Measurements from ENCODE around the gene GPRC5C.

The GPRC5C gene

DNA sequence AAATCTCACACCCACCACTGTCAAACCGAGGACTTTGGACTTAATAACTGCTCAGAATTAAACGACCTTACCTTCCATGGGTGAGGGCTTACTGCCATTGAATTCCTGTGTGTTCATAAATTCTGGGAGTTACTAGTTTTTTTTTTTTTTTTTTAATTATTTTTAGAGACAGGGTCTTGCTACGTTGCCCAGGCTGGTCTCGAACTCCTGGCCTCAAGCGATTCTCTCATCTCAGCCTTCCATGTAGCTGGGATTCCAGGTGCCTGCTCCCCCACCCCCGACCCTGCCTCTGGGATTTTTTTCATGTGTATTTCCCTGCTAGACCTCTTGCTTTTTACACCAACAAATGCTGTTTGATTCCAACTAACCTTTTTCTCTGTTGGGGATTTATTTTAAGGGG is 19.7 kb downstream of the GPRC5C start:
- no peak for DNase-seq

DNA sequence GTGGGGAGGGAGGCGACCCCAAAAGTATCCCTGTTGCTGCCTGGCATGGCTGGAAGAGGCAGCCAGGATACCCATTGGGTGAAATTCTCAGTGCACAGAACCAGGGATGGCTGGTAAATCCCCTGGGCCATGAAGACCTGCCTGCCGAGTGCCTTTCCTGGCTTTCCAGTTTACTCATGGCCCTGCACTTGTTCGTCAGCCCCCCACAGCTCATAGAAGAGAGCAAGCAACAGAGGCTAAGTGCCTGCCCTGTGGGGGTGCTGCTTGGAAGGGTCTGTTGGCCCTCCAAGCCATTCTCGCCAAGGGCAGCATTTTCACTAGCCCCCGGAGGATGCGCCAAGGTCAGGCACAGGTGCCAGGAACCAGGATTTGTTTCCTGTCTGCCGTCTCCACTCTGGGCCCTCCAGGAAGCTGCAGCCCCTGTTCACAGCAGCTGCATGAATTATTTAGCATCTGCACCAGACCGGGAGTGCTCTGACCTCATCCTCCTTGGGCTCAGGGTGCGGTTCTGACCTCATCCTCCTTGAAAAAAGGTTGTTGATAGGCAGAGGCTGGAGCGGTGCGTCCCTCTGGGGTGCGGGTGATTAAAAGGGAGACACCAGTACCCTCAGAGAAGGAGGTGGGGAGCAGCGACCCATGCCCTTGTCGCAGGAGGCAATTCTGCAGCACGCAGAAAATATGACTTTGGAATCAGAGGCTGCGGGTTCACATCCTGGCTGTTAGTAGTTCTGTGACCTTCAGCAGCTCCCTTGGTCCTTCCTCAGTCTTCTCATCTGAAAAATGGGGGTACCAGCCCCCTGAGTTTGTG is 20.3 kb downstream of the GPRC5C start:
- no peak for DNase-seq

DNA sequence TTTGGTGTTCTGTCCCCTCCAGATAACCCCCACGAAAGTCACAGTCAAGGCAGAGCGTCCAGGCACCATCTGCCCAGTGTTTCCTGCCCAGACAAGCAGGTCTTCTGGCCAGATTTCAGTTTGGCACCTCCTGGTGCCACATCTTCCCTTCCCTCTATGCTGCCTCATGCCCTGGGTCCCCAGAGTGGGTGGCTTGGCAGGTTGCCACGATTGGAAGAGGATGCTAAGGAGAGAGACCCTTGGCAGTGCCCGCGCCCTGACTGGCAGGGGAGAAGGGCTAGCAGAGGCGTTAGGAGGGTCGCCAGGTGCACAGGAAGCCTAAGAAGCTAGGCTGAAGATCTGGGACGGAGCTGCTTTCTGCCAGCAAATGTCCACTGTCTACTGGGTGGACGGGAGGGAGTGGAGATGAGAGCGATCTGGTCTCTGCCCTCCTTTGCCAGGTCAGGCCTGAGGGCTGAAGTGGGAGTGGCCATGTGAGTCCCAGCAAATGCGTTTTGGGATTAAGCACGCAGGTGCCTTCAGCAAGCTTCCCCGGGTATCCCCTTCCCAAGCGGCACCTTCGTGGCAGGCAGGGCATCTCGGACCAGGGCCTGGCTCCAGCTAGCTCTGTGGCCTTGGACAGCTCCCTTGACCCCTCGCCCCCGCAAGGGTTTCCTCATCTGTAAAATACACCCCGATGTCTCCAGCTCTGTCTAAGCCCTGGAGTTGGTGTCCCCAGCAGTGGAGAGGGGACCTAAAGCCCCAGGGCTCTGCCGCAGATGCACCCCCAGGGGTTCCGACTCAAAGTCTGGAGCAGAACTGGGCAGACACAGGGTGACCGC is 21.2 kb downstream of the GPRC5C start:
- DNase-seq = peak in 2 of 58 donors; percentile 18 to 22

DNA sequence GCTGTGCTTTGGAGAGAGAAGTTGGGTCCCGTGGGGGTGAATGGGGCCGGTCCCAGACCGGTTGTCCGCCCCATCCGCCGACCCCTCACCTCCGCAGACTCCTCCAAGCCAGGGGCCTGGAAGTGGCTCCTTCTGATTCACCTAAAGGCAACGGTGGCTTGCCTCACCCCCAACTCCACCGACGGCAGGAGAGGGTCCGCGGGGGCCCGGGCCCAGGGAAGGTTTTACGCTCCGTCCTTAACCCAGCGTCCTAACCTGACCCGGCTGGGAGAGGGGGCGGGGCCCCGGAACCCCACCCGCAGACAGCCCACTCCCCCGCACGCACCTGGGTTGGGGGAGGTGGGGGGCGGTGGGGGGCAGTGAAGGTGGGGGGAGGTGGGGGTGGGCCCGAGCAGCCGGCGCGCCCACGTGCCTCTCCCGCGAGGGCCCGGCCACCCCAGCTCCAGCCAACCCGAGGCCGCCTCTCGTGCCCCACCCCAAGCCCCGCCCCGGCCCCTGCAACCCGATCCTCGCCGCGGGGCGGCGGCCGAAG is 21.8 kb downstream of the GPRC5C start:
- peak in 7 of 58 donors; percentile 72 to 88 (median 77) for DNase-seq

DNA sequence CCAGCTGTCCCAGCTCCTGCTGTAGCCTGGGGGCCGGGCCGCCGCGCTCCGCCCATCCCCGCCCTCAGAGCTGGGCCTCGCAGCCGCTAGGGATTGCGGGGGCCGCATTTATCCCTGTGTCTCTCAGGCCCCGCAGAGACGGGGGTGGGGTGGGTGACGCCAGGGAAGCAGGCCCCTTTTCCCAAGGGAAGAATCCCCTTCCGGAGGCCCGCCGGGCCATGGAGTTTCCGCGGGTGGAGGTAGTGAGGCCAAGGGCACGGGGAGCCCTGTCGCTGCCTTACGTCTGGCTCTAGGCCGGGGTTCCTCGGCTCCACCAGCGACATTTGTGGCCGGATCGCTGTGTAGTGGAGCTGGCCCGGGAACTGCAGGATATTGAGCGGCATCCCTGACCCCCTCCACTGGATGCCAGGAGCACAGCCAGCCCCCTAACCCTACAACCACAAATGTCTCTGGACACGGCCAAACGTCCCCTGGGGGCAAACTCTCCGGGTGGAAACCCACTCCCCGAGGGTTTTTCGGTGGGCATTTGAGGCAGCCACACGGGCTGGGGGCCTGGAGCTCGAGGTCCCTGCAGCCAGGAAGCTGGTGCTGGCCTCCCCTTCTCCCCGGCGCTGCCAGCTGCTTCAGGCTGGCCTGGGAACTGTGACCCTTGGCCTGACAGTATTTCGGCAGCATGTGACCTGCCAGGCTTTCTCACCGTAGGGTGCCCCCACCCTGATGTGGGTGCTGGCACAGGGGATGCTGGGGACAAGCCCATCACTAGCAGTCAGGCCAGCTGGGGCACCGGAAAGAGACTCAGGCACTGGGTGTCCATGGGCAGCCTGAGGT is 22.5 kb downstream of the GPRC5C start:
- peak in 48 of 58 donors; percentile 46 to 91 (median 76) for DNase-seq

DNA sequence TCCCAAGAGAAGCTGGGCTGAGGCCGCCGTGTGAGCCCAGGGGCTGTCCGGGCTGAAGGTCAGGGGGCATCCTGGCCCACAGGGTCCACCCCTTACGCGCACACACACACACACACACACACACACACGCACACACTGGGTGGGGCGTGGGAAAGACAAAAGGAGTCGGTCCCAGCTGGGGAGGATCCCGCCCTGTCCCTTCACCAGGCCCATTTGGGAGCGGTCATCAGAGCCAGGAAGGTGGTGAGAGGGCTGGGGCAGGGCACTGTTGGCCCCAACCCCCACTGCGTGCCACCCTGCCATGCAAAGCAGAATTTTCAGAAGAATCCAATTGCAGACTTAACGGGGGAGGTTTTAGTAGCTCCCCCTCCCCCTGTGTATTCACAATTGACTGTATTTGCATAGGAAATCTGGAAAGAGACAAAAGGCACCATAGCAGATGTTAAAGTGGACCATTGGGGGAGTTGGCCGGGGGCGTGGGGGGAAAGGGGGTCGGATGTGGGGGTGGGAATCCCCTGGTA is 23.2 kb downstream of the GPRC5C start:
- DNase-seq = no peak

DNA sequence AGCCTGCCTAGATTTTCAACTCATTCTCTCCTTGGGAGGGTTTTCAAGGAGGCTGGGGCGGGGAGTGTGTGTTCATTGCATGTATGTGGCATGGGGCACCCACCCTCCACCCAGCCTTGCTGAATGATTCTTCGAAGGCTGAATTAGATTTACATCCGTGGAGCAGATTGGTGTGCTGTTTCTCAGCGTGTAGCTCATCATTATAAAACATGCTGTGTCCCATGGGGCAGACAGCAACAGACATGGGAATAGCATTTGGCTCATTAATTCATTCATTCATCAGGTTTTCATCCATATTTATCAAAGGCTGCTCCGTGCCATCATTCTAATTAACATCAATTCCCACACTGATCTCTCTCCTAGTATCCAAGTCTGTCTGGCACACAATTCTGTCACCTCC is 23.9 kb downstream of the GPRC5C start:
- DNase-seq = no peak

DNA sequence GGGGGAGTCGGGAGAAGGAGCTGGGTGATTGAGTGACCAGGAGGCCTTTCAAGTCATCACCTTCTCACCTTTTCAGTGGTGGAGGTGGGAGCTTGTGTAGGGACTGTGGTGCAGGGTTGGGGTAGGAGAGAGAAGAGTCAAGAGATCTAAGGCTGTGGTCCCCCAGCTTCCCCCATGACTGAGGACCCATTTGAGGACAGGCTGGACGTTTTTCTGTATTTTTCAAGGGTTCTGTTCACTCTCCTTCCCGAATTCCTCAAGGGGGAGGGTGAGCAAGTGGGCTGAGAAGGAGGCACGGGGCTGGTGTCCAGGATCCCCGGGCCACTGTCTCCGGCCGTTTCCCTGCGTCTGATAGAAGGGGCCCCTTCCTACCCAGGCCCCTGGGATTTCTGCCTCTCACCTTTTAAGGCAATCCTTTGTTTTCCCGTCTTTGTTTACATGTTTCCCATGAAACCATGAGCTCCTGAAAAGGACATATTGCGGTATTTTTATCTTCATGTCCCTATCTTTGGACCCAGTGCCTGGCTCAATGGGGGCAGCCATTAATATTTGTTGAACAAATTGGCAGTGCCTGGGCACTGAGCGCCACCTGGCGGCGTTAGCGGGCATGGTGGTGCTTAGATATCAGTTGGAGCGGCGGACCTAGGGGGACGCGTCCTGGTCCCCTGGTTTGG is 25.4 kb downstream of the GPRC5C start:
- DNase-seq = peak in 54 of 58 donors; percentile 27 to 92 (median 61)

DNA sequence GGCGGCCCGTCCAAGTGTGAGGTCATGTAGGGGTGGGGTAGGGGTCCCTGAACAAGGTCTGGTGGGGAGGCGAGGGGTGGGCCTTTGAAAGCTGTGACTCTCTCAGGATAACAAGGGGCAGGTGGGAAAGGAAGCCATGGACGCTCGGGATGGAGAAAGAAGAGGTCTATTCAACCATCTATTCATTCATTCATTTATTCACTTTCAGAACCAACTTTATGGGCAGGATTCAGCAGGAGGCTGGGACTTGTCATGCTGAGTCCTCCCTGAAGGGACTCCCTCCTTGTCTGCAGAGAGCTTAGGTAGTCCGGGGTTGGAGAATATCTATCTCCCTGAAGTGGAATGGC is 25.9 kb downstream of the GPRC5C start:
- DNase-seq = no peak

DNA sequence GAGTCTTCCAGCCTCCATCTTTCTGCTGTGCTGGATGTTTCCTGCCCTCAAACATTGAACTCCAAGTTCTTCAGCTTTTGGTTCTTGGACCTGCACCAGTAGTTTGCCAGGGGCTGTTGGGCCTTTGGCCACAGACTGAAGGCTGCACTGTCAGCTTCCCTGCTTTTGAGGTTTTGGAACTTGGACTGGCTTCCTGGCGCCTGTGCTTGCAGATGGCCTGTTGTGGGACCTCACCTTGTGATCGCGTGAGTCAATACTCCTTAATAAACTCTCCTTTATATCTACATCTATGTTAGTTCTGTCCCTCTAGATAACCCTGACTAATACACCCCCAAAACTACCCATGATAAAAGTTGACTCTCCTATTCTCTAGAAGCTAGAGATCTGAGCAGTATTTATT is 26.9 kb downstream of the GPRC5C start:
- no peak for DNase-seq

DNA sequence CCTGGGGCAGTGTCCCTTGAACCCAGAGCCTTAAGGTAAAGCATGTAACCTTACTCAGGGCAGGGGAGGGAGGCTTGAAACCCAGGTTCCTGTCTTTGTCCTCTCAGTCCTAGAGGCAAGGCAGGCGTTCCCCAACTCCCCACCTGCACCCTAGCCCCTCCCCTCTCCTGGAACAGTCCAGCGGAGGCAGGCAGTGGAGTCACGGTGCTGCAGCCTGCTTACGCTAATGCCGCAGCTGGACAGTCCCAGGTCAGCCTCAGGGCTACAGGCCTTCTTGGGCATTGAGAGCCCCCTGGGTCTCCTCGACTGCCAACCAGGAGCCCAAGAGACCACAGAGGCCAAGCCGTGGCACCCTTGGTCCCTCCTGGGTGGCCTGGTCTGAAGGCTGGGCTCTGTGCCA is 27.7 kb downstream of the GPRC5C start:
- DNase-seq = no peak

DNA sequence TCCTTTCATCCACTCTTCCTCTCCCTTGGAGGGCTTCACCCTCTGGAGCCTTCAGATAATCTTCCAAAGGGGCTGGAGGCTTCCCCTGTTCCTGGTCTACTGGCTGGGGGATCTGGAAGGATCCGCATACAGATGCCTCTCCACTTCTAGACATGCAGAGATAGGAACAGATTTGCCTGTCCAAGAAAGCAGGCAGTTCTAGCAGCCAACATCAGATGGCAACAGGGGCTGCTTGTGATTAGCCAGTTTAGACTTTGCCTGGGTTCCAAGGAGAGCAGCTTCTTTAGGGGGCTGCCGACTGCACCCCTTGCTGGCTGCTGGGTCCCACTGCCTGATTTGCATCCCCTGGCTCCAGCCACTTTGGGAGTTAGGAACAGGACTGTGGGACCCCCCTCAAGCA is 28.4 kb downstream of the GPRC5C start:
- DNase-seq = no peak

DNA sequence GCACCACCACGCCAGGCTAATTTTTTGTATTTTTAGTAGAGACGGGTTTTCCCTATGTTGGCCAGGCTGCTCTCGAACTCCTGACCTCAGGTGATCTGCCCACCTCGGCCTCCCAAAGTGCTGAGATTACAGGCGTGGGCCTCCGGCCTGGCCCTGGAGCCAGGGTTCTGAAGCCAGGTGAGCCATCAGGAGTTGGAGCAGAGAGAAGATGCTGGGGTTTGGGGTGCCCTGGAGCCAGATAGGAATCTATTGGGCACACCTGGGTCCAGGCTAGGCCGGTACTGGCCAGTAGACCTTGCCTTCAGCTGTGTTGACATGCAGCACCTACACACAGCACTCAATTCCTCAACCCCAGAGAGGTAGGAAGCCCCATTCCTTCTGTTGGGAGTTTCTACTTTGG is 29.1 kb downstream of the GPRC5C start:
- DNase-seq = no peak

DNA sequence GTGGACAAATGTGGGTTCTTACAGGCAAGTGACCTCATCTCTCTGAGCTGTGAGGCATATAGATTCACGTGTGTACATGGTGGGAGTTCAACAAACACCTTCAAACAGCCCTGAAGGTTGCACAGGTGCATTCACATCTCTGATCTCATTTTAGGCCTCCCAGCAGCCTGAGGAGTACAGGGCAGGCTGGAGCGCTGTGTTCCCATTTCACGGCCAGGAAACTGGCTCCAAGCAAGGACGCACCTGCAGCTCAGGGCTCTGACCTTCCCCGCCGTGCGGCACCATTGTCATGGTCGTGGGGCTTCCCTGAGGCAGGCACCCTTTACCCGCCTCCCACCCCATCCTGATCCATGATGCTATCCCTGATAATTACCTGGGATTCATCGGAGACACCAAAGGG is 29.7 kb downstream of the GPRC5C start:
- no peak for DNase-seq

DNA sequence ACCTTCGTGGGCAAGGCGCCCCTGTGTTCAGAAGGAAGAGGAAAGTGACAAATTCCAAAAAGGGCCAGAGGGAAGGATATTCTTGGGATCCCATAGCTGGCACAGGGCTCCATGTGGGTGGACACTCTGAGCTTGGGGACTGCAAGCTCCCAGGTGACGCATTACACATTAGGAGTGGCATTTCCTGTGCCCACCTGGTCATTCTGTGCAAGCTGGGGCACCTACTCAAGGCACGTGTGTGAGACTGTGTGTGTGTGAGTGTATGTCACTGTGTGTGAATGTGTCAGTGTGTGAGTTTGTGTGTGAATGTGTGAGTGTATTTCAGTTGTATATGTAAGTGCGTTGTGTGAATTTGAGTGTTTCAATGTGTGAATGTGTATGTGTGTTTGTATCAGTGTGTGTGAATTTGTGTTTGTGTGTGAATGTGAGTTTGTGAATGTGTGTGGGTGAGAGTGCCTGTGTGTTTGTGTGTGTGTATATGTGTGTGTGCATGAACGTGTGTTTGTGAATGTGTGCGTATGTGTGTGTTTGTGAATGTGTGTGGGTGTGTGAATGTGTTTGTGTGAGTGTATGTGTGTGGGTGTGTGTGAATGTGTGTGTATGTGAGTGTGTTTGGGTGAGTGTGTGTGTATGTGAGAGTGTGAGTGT is 33.0 kb downstream of the GPRC5C start:
- no peak for DNase-seq

DNA sequence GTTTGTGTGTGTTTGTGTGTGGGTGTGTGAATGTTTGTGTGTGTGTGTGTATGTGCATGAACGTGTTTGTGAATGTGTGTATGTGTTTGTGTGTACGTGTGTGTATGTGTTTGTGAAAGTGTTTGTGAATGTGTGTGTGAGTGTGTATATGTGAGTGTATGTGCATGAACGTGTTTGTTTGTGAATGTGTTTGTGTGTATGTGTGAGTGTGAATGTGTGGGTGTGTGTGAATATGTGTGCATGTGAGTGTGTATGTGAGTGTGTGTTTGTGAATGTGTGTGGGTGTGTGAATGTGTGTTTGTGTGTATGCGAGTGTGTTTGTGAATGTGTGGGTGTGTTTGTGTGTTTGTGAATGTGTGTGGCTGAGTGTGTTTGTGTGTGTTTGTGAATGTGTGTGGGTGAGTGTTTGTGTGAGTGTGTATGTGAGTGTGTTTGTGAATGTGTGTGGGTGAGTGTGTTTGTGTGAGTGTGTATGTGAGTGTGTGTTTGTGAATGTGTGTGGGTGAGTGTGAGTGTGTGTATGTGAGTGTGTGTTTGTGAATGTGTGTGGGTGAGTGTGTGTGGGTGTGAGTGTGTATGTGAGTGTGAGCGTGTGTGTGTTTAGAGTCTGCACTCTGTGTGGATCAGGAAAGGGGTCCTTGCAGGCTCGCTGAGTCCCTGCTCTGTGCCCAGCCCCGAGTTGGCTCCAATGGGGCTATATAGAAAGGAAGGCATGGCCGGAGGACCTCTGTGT is 33.7 kb downstream of the GPRC5C start:
- DNase-seq = no peak

DNA sequence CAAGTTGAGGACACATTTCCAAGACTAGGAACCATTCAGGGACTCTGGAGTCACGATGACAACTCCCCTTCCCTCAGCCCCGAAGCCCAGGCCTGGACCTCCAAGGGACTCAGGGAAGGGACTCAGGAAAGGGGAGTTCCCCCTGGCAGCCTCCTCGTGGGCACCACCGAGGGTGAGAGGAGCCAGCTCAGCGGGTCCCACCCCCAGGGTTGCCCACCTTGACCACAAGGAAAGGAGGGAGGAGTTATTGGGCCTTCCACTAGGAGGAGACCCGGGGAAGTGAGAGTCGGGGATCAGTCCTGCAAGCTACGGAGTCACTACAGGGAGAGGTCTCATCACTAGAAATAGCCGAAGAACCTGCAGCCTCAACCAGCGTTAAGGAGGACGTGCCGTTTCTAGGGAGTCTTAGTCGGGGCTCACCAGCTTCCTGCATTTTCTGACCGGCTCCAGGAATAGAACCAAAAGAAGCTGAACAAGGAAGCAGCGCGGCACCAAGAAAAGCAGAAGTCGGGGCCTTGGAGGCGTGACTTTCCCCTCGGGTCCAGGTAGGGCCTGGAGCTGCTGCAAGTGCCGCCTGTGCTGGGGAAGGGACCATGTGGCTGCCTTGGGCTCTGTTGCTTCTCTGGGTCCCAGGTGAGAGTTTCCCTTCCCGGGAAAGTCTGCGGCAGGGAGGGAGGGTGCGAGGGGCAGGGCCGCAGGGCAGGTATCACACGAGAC is 34.4 kb downstream of the GPRC5C start, which contains the start of gene CD300A:
TSS of gene CD300A (plus strand) at position 524 of the 717 bp plus-strand sequence. CDS start at position 594, 70 bp downstream.
- DNase-seq = peak in 15 of 58 donors; percentile 7 to 46 (median 27)

DNA sequence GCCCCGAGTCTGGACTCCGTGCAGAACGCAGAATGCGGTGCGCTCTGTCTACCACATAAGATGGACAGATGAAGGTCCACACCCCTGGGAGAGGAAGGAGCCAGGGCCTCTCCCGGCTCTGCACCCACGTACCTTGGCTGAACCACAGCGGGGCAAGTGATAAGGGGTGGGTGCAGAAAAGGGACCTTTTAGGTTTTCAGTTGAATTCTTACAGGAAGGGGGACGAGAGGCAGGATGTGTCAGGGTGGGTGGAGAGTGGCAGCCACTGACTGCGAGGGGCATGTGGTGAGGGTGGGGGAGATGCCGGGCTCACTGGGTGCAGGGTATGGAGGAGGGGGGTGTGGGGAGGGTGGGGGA is 34.9 kb downstream of the GPRC5C start:
- no peak for DNase-seq

Data from anterior cingulate cortex (tissue), 58 donors.